Activated naive CD4-positive, alpha-beta T cell treated with anti-CD3 and anti-CD28 coated beads for 36 hours (primary cell): ENCODE data around the gene CCDC28B. TPM values are rescaled to one million over a fixed set of nuclear protein-coding genes. Genes with fewer than 3 reads are reported as not detected.

Experiments used
- CTCF ChIA-PET: fragments of 350-600 bp; sonication (Branson Sonifier 250); formaldehyde crosslinking; loops from one replicate; lab custom pipeline; 2021; ENCODE audit warnings: antibody characterized with exemption; lab: Charles Lee
- DNase-seq: peaks from one replicate; pipeline ENCODE4 v3.0.0-alpha.2; 2020
- H3K27ac Mint-ChIP-seq: one replicate; pipeline ENCODE4 v1.8.0; 2021; ENCODE audit warnings: mild to moderate bottlenecking, mixed read lengths
- H3K27me3 Mint-ChIP-seq: one replicate; pipeline ENCODE4 v1.8.0; 2021; ENCODE audit warnings: low read depth, mixed read lengths
- H3K36me3 Mint-ChIP-seq: one replicate; pipeline ENCODE4 v1.8.0; 2021; ENCODE audit warnings: low read depth, mixed read lengths
- H3K4me1 Mint-ChIP-seq: one replicate; pipeline ENCODE4 v1.8.0; 2021; ENCODE audit warnings: low read depth, mixed read lengths
- H3K4me3 Mint-ChIP-seq: one replicate; pipeline ENCODE4 v1.8.0; 2021; ENCODE audit warnings: mild to moderate bottlenecking, moderate library complexity, mixed read lengths
- H3K9me3 Mint-ChIP-seq: one replicate; pipeline ENCODE4 v1.8.0; 2021; ENCODE audit warnings: mixed read lengths
- intact Hi-C: fragments of 100-400 bp; cut with micrococcal nuclease; formaldehyde crosslinking; loops from one replicate; pipeline ENCODE4 v1.15.1; 2023
- total RNA-seq, 2 experiments: library from RNA; stranded (reverse); gene quantifications; one replicate each; pipeline ENCODE4 v1.2.3, GENCODE V29; 2021

Gene CCDC28B
- total RNA-seq, 2 experiments from 2014 or later: 13.1 to 14.8 TPM

- Mint-ChIP-seq H3K27me3 (no peaks in the 10 kb centered on the region), H3K4me1 (peaks cover 46% of the 10 kb centered on the region), H3K4me3 (peak overlapping the region; percentile 49), H3K36me3 (peaks cover 17% of the 10 kb centered on the region), H3K27ac (peak overlapping the region; percentile 100), H3K9me3 (no peaks in the 10 kb centered on the region)
- CTCF ChIA-PET: interaction anchor here (0.6 to 4.7 kb wide), 30 partner anchors 8 to 224 kb away, joined by 3 to 42 read pairs (median 4); partner anchors contain the start of genes EIF3I, HDAC1 and TMEM234
- intact Hi-C loops: loop anchor here (1.0 kb wide), 1 partner anchor 8 kb away; no protein-coding TSS in a partner anchor
- peak; percentile 87 for DNase-seq
Measured at GRCh38 chr1:32247983-32248889, 47.8 kb downstream of the CCDC28B start.

GRCh38 chr1:32249831-32250525 is 49.6 kb downstream of the CCDC28B start:
- DNase-seq: peak; percentile 93
- CTCF ChIA-PET: interaction anchor here (0.6 to 4.7 kb wide), 9 partner anchors 9 to 151 kb away, joined by 3 to 42 read pairs (median 6); no protein-coding TSS in a partner anchor
- no peaks in the 10 kb centered on the region for H3K27me3 Mint-ChIP-seq
- intact Hi-C loops: loop anchor here (1.0 to 10.0 kb wide), 9 partner anchors 17 to 735 kb away; partner anchors contain the start of genes EIF3I, HDAC1, MARCKSL1 and TMEM234
- H3K27ac Mint-ChIP-seq: peak overlapping the region; percentile 100
- H3K36me3 Mint-ChIP-seq: peaks cover 26% of the 10 kb centered on the region
- peak overlapping the region; percentile 99 for H3K4me3 Mint-ChIP-seq
- H3K9me3 Mint-ChIP-seq: no peaks in the 10 kb centered on the region
- H3K4me1 Mint-ChIP-seq: peaks cover 54% of the 10 kb centered on the region

- H3K27ac Mint-ChIP-seq: peak within 1 kb of the TSS; percentile 100
- H3K4me1 Mint-ChIP-seq: peaks cover 57% of the 10 kb centered on the region
- CTCF ChIA-PET: interaction anchor here (0.5 to 4.1 kb wide), 8 partner anchors 8 to 120 kb away, joined by 3 to 38 read pairs (median 4); no protein-coding TSS in a partner anchor
- no peaks in the 10 kb centered on the region for H3K9me3 Mint-ChIP-seq
- DNase-seq: peak; percentile 88
- H3K27me3 Mint-ChIP-seq: no peaks in the 10 kb centered on the region
- H3K36me3 Mint-ChIP-seq: peaks cover 27% of the 10 kb centered on the region
- H3K4me3 Mint-ChIP-seq: peak within 1 kb of the TSS; percentile 99
- intact Hi-C loops: loop anchor here (1.0 to 10.0 kb wide), 10 partner anchors 16 to 734 kb away; partner anchors contain the start of genes EIF3I, HDAC1, MARCKSL1 and S100PBP
Measured at GRCh38 chr1:32250893-32251716, 50.7 kb downstream of the CCDC28B start, which contains the start of gene LCK. Gene LCK, plus strand, starts transcription at chr1:32251265. Its CDS starts 23,065 bp downstream, at chr1:32274330.

Other genes with a start within 250 kb of the CCDC28B start
- 100 to 1,000 TPM; 189 to 198 TPM for gene KHDRBS1, start 186.7 kb upstream of the CCDC28B start, total RNA-seq
- gene TMEM39B, start 127.7 kb upstream of the CCDC28B start, total RNA-seq: 10 to 100 TPM; 17.2 to 17.6 TPM
- 10 to 100 TPM; 74.5 to 75.0 TPM for gene KPNA6, start 92.5 kb upstream of the CCDC28B start, total RNA-seq
- 10 to 100 TPM; 84.3 to 86.2 TPM for gene TXLNA, start 20.9 kb upstream of the CCDC28B start, total RNA-seq
- 1 to 10 TPM; 4.8 to 5.9 TPM for gene IQCC, start 5.1 kb downstream of the CCDC28B start, total RNA-seq
- gene DCDC2B, start 8.5 kb downstream of the CCDC28B start, total RNA-seq: not detected
- gene TMEM234, start 21.8 kb downstream of the CCDC28B start, total RNA-seq: 1 to 10 TPM; 5.1 to 6.4 TPM
- 100 to 1,000 TPM; 382 to 391 TPM for gene EIF3I, start 21.8 kb downstream of the CCDC28B start, total RNA-seq
- under 1 TPM; 0.38 to 0.42 TPM for gene FAM167B, start 46.6 kb downstream of the CCDC28B start, total RNA-seq
- gene LCK, start 50.7 kb downstream of the CCDC28B start, total RNA-seq: 100 to 1,000 TPM; 156 to 164 TPM
- 100 to 1,000 TPM; 111 to 120 TPM for gene HDAC1, start 91.5 kb downstream of the CCDC28B start, total RNA-seq
- 10 to 100 TPM; 14.4 to 15.9 TPM for gene MARCKSL1, start 135.6 kb downstream of the CCDC28B start, total RNA-seq
- gene FAM229A, start 161.9 kb downstream of the CCDC28B start, total RNA-seq: 1 to 10 TPM; 2.1 to 3.4 TPM
- gene TSSK3, start 161.9 kb downstream of the CCDC28B start, total RNA-seq: 1 to 10 TPM in 1 of 2 experiments, under 1 TPM in 1; 0.84 to 1.9 TPM
- gene BSDC1, start 193.8 kb downstream of the CCDC28B start, total RNA-seq: 10 to 100 TPM; 35.2 to 38.3 TPM